Measurements from ENCODE around the gene ZSCAN22.

ZSCAN22 gene

DNA sequence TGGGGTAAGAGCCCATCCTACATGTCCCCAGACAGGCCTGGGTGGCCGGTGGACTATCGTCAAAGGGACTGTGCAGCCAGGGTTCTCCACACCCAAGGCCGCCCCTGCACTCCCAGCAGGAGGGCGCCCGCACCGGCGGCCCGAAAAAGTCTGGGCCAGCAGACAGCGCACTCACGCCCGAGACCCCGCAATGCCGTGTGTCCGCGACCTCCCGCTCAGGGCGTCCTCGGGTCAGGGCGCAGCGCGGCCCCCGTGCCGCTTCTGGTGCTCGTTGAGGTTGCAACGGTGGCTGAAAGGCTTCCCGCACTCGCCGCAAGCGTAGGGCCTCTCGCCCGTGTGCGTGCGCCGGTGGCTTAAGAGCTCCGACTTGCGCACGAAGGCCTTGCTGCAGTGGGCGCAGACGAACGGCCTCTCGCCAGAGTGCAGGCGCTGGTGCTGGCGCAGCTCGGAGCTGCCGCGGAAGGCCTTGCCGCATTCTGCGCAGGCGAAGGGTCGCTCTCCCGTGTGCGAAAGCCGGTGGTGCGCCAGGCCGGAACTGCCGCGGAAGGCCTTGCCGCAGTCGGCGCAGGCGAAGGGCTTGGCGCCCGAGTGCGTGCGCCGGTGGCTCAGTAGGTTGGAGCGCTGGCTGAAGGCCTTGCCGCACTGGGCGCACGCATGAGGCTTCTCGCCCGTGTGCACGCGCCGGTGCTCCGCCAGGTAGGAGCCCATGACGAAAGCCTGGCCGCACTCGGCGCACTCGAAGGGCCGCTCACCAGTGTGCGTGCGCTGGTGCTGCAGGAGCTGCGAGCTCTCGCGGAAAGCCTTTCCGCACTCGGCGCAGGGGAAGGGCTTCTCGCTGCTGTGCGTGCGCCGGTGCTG is 29.3 kb downstream of the ZSCAN22 start:
- H3K4me3 ChIP-seq (replicated peaks; ENCODE audit: low read depth, low read length), result peak overlapping the region; percentile 19
- TF ChIP-seq, protein P1, sequence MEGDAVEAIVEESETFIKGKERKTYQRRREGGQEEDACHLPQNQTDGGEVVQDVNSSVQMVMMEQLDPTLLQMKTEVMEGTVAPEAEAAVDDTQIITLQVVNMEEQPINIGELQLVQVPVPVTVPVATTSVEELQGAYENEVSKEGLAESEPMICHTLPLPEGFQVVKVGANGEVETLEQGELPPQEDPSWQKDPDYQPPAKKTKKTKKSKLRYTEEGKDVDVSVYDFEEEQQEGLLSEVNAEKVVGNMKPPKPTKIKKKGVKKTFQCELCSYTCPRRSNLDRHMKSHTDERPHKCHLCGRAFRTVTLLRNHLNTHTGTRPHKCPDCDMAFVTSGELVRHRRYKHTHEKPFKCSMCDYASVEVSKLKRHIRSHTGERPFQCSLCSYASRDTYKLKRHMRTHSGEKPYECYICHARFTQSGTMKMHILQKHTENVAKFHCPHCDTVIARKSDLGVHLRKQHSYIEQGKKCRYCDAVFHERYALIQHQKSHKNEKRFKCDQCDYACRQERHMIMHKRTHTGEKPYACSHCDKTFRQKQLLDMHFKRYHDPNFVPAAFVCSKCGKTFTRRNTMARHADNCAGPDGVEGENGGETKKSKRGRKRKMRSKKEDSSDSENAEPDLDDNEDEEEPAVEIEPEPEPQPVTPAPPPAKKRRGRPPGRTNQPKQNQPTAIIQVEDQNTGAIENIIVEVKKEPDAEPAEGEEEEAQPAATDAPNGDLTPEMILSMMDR (IDR thresholded peaks at IDR 0.05; ENCODE audit: low read length, missing control alignments), result no peak
- peak; percentile 49 for DNase-seq (ENCODE audit: low read depth)

DNA sequence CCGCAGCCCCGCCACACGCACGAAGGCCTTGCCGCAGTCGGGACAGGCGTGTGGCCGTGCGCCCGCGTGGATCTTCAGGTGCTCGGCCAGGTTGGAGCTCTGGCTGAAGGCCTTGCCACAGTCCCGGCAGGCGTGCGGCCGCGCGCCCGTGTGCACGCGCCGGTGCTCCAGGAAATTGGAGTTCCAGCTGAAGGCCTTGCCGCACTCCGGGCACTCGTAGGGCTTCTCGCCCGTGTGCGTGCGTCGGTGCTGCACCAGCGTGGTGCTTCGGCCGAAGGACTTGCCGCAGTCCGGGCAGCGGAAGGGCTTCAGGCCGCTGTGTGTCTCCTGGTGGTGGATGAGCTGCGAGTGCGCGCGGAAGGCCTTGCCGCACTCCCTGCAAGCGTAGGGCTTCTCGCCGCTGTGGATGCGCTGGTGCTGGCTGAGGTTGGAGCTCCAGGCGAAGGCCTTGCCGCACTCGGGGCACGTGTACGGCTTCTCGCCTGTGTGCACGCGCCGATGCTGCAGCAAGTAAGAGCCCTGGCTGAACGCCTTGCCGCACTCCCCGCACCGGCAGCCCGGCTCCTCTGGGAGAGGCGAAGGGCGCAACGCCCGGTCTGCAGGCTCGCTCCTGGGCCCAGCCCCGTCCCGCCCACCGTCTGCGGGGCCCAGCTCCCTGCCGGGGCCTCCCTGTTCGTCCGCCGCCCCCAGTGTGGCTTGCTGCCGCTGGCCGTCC is 30.1 kb downstream of the ZSCAN22 start:
- TF ChIP-seq, protein P1 (IDR thresholded peaks at IDR 0.05; ENCODE audit: low read length, missing control alignments), result no peak
- DNase-seq (ENCODE audit: low read depth), result peak; percentile 27
- H3K4me3 ChIP-seq (replicated peaks; ENCODE audit: low read depth, low read length), result peak overlapping the region; percentile 19

DNA sequence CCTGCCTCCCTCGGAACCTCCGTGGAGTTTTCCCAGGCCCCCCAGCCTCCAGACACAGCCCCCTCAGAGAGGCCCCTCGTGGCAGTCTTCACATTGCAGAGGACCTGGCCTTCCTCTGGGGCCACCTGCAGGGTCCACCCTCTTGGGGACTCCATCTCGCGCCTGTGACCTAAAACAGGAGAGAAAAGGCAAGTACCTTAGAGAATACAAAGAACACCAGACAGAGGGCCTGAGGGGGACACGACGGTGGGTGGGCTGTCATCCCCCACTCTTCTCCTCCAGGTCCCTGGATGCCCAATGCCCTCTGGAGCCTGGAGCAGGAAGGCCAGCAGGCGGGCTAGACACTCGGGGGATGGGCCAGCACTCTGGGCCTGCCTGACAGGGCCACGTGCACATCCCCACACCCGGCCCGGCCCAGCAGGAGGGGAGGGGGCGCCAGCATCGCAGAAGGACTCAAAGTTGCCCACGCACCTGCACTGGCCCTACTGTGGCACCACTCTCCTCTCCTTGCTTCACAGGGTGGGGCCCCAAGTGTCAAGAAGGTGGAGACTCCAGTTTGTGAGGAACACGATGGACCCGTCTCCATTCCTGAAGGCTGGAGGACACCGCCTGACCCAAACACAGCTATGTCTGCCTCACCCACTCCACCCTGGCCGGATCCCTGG is 30.8 kb downstream of the ZSCAN22 start:
- no peak for DNase-seq (ENCODE audit: low read depth)
- H3K4me3 ChIP-seq (replicated peaks; ENCODE audit: low read depth, low read length), result no peak overlapping the region
- TF ChIP-seq, protein P1 (IDR thresholded peaks at IDR 0.05; ENCODE audit: low read length, missing control alignments), result no peak

DNA sequence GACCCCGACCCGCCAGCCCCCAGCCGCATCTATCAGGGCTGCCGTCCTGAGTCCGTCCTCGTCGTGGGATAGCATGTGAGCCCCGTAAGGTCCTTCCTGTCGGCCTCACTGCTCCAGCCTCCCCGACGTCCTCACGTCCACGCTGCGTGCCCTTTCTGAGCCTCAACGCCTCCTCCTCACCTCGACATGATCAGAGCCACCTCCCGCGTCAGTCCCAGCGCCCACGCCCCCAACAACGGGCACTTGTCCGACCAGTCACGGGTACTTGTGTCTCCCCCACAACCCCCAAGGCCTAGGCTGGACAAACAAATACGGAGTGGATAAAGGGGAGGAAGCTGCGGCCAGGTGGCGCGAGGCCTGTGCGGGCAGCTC is 35.1 kb downstream of the ZSCAN22 start:
- TF ChIP-seq, protein P1 (IDR thresholded peaks at IDR 0.05; ENCODE audit: low read length, missing control alignments), result no peak
- peak overlapping the region; percentile 74 for H3K4me3 ChIP-seq (replicated peaks; ENCODE audit: low read depth, low read length)
- peak; percentile 55 for DNase-seq (ENCODE audit: low read depth)

DNA sequence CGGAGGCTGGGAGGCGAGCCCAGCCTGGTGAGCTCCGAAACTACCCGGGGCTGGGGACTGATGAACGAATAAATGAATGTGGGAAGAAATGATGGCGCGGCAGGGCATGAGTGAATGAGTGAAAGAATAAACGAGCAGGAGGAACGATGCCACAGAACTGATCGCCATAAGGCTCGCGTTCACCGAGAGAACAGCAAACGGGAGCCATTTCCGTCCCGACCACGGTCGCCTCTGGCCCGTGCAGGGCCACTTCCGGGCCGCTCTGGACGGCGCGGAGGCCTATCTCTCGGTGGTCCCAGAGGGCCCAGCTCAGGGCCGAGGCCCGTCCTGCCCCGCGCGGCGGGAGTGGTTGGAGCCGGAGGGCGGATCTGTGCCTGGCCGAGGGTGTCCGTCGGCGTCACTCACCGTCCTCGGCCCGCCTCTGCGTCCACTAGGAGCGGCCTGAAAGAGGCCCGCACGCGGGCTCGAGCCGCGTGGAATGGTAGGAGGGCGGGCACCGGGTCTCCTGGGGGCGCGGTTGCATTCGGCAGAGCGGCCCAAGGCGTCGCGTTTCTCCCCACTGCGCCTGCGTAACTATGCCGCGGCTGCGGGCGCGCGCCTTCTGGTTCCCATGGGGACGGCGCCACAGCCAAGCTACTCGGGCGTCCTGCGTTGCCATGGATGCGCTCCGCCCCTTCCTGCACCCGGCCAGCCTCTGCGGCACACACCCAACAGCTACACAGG is 35.6 kb downstream of the ZSCAN22 start, which contains the start of gene ZNF497:
Gene ZNF497, minus strand, starts transcription at position 480 of the 723 bp plus-strand sequence. CDS start 5,116 bp downstream, outside the sequence.
- H3K4me3 ChIP-seq (replicated peaks; ENCODE audit: low read depth, low read length), result peak within 1 kb of the TSS; percentile 74
- TF ChIP-seq, protein P1 (IDR thresholded peaks at IDR 0.05; ENCODE audit: low read length, missing control alignments), result no peak
- peak; percentile 97 for DNase-seq (ENCODE audit: low read depth)

DNA sequence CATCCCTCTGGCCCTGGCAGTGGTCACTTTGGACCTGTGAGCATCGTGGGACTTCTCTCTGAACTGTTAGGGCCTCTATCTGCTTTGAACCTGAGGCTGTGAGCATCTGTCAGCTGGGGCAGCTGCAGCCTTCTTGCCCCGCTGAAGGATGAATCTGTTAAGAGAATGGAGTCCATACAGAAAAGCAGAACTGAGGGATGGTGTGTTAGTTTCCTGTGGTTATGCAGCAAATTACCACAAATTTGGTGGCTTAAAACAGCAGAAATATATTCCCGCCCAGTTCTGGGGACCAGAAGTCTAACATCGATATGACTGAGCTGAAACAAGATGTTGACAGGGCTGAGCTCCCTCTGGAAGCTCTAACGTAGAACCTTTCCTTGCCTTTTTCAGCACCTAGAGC is 37.4 kb downstream of the ZSCAN22 start:
- TF ChIP-seq, protein P1 (IDR thresholded peaks at IDR 0.05; ENCODE audit: low read length, missing control alignments), result no peak
- H3K4me3 ChIP-seq (replicated peaks; ENCODE audit: low read depth, low read length), result no peak overlapping the region

More for the DNA sequence above, 37.4 kb downstream of the ZSCAN22 start:
- DNase-seq (ENCODE audit: low read depth), result no peak
